GM18502 (cell line): Measurements from ENCODE around the gene CLPTM1.
A peak's percentile ranks its signal among the peaks of the same experiment; 100 is the strongest.

Experiments
- ATAC-seq: cut with Tn5 transposase; IDR thresholded peaks from one replicate; pipeline ENCODE4 v1.9.1; 2021; ENCODE audit warnings: mild to moderate bottlenecking; ENCODE audit not compliant: unreplicated experiment, poor library complexity

CLPTM1 gene

GRCh38 chr19:45005787-45006186, 50.6 kb downstream of the CLPTM1 start:
- no peak for ATAC-seq

GRCh38 chr19:45008552-45008951, 53.4 kb downstream of the CLPTM1 start:
- no peak for ATAC-seq

DNA sequence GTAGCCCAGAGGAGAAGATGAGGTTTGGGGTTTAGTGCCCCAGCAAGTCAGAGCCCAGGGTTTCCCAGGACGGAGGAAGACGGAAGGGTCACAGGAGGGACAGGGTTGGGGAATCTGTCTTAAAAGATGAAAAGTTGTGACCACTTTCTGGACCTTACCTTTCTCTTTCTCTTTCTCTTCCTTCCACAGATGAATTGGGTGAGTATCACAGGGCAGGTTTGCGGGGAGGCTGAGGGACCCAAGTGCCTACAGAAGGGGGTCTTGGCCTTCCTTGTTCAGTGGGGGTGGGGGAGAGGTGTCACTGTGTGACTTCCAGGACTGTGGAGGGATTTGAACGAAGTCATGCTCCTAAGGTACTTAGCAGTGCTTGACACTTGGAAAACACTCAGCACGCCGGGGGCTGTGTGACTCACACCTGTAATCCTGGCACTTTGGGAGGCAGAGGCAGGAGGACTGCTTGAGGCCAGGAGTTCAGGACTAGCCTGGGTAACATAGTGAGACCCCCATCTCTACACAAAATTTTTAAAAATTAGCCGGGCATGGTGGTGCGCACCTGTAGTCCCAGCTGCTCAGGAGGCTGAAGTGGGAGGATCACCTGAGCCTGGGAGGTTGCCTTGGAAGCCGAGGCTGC, 54.6 kb downstream of the CLPTM1 start:
- ATAC-seq, result no peak

DNA sequence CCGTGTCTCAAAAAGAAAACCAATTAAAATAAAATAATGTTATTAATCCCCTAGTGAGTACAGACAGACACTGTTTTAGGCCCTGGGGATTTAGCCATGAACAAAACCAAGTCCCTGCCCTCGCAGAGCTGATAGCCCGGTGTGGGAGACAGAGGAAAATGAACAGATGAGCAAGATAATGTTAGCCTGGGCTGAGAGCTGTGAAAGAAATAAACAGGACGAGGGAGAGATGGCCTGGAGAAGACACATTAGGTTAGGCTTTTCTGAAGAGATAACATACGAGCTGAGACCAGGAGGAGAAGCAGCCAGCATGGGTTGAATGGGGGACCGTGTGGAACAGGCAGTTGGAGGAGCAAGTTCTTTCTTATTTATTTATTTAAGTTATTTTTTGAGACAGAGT, 55.1 kb downstream of the CLPTM1 start:
- no peak for ATAC-seq

DNA sequence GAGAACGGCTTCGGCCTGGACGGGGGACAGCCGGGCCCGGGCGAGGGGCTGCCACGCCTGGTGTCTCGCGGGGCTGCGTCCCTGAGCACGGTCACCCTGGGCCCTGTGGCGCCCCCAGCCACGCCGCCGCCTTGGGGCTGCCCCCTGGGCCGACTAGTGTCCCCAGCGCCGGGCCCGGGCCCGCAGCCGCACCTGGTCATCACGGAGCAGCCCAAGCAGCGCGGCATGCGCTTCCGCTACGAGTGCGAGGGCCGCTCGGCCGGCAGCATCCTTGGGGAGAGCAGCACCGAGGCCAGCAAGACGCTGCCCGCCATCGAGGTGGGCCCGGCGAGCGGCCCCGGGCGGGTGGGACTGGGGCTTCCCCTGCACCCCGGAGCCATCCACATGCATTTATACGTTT, 56.8 kb downstream of the CLPTM1 start:
- no peak for ATAC-seq

DNA sequence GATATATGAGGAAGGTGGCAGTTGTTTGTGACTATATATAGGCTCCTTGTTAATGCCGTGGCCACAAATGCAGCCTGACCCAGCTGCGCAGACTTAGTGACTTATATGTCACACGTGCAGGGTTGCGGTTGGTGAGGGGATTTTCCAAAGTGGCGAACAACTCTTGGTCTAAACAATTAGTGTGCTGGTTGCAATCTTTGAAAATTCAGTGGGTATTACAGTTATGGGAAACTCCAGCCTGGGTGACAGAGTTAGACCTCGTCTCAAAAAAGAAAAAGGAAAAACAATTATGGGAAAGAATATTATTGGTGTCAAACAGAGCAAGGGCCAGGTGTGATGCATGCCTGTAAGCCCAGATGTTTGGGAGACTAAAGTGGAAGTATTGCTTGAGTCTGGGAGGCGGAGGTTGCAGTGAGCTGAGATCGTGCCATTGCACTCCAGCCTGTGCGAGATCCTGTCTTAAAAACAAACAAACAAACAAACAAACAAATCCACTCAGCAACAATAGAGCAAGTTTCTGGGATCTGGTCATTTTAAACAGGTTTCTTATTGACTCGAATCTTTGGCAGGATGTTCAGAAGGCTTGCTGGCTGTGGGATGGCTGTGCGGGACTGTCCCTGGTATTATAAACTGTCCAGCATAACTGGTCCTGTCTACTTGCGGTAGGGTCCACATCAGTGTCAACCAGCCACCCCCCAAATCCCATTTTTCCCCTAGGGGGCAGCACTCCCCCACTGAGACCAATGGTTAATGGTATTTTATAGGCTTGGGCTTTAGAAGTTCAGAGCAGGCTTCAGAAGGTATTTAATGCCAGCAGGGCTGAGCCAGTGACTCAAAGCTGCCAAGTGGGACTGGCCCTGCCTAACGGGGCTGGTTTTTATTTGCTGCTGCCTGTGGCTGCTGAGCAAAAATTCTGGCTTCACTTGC, 61.5 kb downstream of the CLPTM1 start:
- peak; percentile 81 for ATAC-seq

- ATAC-seq, result no peak
These were observed 64.0 kb downstream of the CLPTM1 start for GRCh38 chr19:45019187-45019586.

DNA sequence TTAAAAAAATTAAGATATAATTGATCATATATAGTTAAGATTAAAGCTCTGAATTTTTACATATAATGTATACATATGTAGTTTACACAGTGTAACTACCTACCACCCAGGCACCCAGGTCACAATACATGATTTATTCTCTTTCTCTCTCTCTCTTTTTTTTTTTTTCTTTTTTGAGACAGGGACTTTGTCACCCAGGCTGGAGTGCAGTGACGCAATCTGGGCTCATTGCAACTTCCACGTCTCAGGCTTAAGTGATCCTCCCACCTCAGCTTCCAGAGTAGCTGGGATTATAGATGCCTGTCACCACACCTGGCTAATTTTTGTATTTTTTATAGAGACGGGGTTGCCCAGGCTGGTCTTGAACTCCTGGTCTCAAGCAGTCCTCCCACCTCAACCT, 64.9 kb downstream of the CLPTM1 start:
- ATAC-seq, result no peak

DNA sequence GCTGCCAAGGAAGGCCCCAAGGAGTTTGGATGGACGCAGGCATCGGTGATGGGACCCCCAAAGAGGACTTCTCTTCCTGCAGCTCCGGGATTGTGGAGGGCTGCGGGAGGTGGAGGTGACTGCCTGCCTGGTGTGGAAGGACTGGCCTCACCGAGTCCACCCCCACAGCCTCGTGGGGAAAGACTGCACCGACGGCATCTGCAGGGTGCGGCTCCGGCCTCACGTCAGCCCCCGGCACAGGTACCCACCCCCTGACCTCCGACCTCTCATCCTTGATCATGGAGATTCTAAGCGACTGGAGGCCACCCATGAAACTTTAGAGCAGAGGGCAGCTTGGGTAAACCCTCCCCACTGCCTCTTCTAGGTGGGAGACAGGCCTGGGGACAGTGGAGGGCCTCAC, 66.8 kb downstream of the CLPTM1 start:
- no peak for ATAC-seq

DNA sequence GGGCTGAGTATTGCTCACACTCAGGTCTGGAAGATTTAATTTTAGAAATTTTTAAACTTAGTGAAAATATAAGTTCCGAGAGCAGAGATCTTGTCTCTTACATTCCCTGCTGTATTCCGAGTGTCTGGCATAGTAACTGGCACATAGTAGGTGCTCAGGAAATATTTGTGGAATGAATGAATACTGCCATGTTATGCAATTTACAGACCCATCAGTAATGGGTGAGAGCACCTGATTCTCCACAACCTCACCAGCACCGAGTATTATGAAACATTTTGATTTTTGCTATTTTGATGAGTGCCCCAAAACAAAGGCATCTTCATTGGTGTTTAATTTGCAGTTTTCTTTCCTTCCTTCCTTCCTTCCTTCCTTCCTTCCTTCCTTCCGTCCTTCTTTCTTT, 67.9 kb downstream of the CLPTM1 start:
- ATAC-seq, result no peak

DNA sequence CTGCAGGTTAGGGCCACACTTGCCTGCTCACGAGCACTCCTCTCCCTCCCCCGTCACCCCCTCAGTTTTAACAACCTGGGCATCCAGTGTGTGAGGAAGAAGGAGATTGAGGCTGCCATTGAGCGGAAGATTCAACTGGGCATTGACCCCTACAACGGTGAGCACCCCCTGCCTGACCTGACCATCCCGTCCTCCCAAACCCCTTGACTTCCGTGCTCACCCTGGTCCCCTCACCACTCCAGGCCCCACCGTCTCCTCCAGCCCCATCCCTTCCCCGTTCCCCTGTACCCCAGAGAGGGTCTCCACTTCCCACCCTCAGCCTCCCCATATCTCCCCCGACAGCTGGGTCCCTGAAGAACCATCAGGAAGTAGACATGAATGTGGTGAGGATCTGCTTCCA, 70.1 kb downstream of the CLPTM1 start:
- ATAC-seq, result no peak

- ATAC-seq, result no peak
These were observed 72.2 kb downstream of the CLPTM1 start for GRCh38 chr19:45027371-45027770.

DNA sequence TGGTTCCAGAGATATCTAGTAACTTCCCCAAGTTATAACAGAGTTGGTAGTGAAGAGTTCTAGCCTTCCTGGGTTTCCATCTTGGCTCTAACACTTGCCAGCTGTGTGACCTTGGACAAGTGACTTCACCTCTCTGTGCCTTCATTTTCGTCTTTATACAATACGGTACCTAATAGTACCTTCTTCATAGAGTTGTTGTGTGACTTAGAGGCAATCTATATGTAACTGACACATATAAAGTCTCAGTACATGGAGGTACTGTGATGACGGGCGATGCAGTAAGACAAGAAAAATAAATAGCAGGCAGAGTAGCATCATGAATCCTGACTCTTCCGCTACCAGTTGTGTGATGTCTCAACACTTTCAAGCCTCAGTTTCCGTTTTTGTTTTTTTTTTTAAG, 75.6 kb downstream of the CLPTM1 start:
- ATAC-seq, result no peak

DNA sequence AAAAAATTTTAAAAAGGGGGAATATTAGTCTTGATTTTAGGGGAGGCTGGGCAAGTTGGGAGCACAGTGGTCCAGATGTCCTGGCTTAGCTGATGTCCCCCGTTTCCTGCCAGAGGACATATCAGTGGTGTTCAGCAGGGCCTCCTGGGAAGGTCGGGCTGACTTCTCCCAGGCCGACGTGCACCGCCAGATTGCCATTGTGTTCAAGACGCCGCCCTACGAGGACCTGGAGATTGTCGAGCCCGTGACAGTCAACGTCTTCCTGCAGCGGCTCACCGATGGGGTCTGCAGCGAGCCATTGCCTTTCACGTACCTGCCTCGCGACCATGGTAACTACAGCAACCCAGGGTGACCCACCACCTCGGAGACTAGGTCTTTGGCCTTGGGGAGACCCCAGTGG, 77.2 kb downstream of the CLPTM1 start:
- no peak for ATAC-seq

DNA sequence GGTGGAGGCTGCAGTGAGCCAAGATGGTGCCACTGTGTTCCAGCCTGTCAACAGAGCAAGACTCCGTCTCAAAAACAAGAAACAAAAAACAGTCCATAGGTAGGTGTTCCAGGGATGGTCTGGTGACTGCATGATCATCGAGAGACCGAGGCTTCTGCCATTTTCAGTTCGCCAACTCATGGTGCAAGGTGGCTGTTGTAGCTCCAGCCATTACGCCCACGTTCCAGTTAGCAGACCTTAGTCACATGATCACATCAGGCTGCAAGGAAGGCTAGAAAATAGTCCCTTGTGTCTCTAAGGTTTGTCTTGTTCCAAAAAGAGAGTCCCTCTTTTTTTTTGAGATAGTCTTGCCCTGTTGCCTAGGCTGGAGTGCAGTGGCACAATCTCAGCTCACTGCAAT, 80.6 kb downstream of the CLPTM1 start:
- ATAC-seq, result no peak

DNA sequence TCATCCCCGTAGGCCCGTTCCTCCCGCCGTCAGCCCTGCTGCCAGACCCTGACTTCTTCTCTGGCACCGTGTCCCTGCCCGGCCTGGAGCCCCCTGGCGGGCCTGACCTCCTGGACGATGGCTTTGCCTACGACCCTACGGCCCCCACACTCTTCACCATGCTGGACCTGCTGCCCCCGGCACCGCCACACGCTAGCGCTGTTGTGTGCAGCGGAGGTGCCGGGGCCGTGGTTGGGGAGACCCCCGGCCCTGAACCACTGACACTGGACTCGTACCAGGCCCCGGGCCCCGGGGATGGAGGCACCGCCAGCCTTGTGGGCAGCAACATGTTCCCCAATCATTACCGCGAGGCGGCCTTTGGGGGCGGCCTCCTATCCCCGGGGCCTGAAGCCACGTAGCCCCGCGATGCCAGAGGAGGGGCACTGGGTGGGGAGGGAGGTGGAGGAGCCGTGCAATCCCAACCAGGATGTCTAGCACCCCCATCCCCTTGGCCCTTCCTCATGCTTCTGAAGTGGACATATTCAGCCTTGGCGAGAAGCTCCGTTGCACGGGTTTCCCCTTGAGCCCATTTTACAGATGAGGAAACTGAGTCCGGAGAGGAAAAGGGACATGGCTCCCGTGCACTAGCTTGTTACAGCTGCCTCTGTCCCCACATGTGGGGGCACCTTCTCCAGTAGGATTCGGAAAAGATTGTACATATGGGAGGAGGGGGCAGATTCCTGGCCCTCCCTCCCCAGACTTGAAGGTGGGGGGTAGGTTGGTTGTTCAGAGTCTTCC, 82.4 kb downstream of the CLPTM1 start:
- ATAC-seq, result no peak

DNA sequence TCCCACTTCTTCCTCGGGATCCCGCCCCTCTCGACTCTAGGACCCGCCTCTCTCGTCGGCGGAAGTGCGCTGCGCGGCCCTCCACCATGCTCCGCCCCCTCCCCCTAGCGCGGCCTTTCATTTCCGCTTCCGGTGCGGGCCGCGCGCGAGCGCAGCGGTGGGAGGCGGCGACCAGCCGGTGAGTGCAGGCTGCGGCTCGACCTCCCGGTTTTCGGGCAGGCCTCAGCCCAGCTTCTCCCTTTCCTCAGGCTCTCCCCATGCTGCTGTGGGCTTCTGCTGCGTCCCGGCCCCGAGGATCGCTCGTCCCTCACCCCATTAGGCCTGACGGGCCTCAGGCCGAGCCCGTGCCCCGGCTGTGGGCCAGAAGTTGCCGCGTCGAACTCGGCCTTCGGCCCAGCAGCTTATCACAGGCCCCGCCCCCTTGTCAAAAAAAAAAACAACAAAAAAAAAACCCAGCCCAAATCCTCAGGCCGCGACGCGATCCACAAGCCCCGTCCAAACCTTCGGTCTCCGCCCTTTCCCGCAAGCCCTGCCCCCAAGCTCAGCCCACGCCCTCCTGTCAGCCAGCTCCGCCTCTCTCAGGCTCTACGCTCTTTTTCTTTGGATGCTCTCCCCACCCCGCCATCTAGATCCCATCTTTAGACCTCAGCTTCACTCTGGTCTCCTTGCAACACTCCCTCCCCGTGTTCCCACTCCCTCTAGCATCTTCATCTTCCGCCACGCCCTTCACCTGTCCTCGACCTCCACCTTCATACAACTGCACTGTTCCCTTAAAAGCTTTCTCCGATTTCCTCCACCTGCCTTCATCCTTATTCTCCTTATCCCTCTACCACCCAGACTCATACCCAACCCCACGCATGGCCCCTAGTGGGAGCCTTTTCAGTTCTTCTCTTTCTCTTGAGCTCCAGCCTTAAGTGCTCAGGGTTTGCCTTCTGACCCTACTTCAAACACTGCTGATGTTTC, 84.0 kb downstream of the CLPTM1 start, which contains the start of gene CLASRP:
TSS of gene CLASRP (plus strand) at position 115 of the 963 bp plus-strand sequence. CDS start 1,168 bp downstream, outside the sequence.
- ATAC-seq, result peak; percentile 84

- no peak for ATAC-seq
These were observed 85.0 kb downstream of the CLPTM1 start for GRCh38 chr19:45040059-45040771.

DNA sequence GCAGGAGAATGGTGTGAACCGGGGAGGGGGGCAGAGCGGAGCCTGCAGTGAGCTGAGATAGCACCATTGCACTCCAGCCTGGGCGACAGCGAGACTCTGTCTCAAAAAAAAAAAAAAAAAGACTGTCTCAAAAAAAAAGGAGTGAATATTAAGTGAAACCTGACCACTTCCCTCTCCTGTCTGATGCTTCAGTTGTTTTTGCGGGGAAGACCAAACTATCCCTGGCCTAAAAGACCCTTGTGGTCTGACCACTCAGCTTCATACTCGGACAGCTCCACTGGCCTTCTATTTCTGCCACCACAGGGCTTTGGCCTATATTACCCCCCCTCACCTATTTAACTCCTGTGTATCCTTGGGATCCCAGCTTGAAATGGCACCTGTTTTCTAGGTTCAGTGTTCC, 85.9 kb downstream of the CLPTM1 start:
- ATAC-seq, result no peak
